IPS-15b (cell line): ENCODE measurements around the gene RCE1.
"Not testable (repeated sequence)": the region's sequence is repeated elsewhere in the genome, so short reads cannot be mapped to it uniquely, and the experiment has no call there.

Source experiments
- H3K27me3 ChIP-seq: one replicate; pipeline ENCODE4 v1.6.1; 2013; ENCODE audit warnings: low read length; ENCODE audit not compliant: control insufficient read depth, insufficient read depth
- H3K36me3 ChIP-seq: one replicate; pipeline ENCODE4 v1.6.1; 2013; ENCODE audit warnings: low read length; ENCODE audit not compliant: control insufficient read depth, insufficient read depth
- H3K4me1 ChIP-seq: one replicate; pipeline ENCODE4 v1.6.1; 2013; ENCODE audit warnings: mild to moderate bottlenecking, low read length; ENCODE audit not compliant: control insufficient read depth, insufficient read depth
- H3K4me3 ChIP-seq: one replicate; pipeline ENCODE4 v1.5.1; 2013; ENCODE audit warnings: low read depth, low read length
- H3K9ac ChIP-seq: one replicate; pipeline ENCODE4 v1.6.1; 2013; ENCODE audit warnings: low read depth, mild to moderate bottlenecking, low read length
- H3K9me3 ChIP-seq: one replicate; pipeline ENCODE4 v1.6.1; 2013; ENCODE audit warnings: mild to moderate bottlenecking, low read length; ENCODE audit not compliant: control insufficient read depth, insufficient read depth

RCE1 gene

GRCh38 chr11:66842896-66843775, at the start of gene RCE1:
Gene RCE1, plus strand, starts transcription at chr11:66843441. Its CDS starts 15 bp downstream, at chr11:66843456.
- Histone ChIP-seq H3K9ac (peak within 1 kb of the TSS; percentile 95), H3K9me3 (no peaks in the 10 kb centered on the region), H3K4me3 (peak within 1 kb of the TSS; percentile 93), H3K27me3 (no peaks in the 10 kb centered on the region), H3K36me3 (peaks cover 22% of the 10 kb centered on the region), H3K4me1 (peaks cover 8% of the 10 kb centered on the region)

- H3K36me3 ChIP-seq, H3K4me1 ChIP-seq, H3K9me3 ChIP-seq, H3K4me3 ChIP-seq, H3K9ac ChIP-seq, H3K27me3 ChIP-seq: not testable (repeated sequence)
Observed at GRCh38 chr11:66799815-66800214, 43.4 kb upstream of the RCE1 start.

DNA sequence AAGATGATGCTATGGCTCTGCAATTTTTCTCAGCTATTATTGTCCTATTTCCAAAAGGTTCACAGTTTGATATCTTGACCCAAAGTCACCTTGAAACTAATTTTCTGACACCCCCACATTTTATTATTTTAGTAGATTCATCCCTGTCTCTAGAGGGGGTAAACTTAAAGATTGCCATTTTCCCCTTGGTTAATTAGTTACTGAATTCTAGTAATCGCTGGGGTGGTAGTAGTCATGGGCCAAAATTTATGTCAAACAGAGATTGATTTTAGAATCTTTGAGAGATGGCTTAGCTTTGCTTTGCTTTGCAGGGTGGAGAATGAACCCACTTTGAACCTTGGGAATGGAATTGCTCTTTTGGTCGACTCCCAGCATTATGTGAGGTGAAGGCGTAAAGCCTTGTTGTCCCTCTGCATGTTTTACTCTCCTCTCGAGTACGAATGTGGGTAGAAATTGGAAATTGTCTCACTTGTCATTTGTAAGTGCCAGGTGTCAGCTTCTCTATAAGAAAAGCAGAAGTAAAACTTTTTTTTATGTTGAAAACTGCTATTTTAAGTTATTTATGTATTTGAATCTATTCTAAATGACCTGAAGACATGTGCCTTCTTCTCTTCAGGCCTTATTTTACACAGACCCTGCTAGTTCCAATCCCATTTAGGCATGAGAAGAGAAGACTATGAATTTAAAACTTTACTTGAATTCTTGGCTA, 42.4 kb upstream of the RCE1 start:
- H3K27me3 ChIP-seq = no peaks in the 10 kb centered on the region
- no peak overlapping the region for H3K4me3 ChIP-seq
- H3K4me1 ChIP-seq = no peaks in the 10 kb centered on the region
- H3K9me3 ChIP-seq = no peaks in the 10 kb centered on the region
- H3K36me3 ChIP-seq = no peaks in the 10 kb centered on the region
- no peak overlapping the region for H3K9ac ChIP-seq

GRCh38 chr11:66809592-66809991, 33.6 kb upstream of the RCE1 start:
- no peak overlapping the region for H3K4me3 ChIP-seq
- no peak overlapping the region for H3K9ac ChIP-seq
- H3K4me1 ChIP-seq = peaks cover 18% of the 10 kb centered on the region
- H3K9me3 ChIP-seq = no peaks in the 10 kb centered on the region
- no peaks in the 10 kb centered on the region for H3K27me3 ChIP-seq
- H3K36me3 ChIP-seq = no peaks in the 10 kb centered on the region

GRCh38 chr11:66810576-66811185, 32.6 kb upstream of the RCE1 start:
- H3K4me3 ChIP-seq = no peak overlapping the region
- peaks cover 18% of the 10 kb centered on the region for H3K4me1 ChIP-seq
- H3K9ac ChIP-seq = no peak overlapping the region
- H3K36me3 ChIP-seq = no peaks in the 10 kb centered on the region
- H3K27me3 ChIP-seq = no peaks in the 10 kb centered on the region
- H3K9me3 ChIP-seq = no peaks in the 10 kb centered on the region

DNA sequence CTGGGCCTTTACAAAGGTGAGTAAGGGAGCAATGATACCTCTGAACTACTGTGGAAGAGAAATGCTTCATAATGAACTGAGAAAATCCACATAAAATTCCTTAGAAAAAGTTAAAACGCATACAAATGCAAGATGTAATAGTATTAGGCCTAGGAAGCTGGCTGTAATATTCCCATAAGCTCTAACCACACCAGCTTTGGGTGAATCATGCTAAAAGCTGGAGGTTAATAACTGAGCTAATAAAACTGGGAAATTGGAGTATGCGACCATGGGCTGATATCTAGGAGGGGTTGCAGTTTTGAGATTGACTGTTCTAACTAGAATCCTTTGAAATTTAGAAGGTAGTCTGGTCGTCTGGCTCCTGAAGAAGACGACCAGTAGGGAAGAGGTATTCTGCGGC, 28.6 kb upstream of the RCE1 start:
- no peaks in the 10 kb centered on the region for H3K9me3 ChIP-seq
- no peaks in the 10 kb centered on the region for H3K27me3 ChIP-seq
- H3K36me3 ChIP-seq = no peaks in the 10 kb centered on the region
- H3K4me3 ChIP-seq = no peak overlapping the region
- H3K4me1 ChIP-seq = peaks cover 18% of the 10 kb centered on the region
- no peak overlapping the region for H3K9ac ChIP-seq

- H3K9me3 ChIP-seq = no peaks in the 10 kb centered on the region
- no peak overlapping the region for H3K4me3 ChIP-seq
- H3K36me3 ChIP-seq = no peaks in the 10 kb centered on the region
- H3K9ac ChIP-seq = no peak overlapping the region
- H3K27me3 ChIP-seq = no peaks in the 10 kb centered on the region
- H3K4me1 ChIP-seq = peaks cover 14% of the 10 kb centered on the region
Observed at GRCh38 chr11:66815646-66816045, 27.6 kb upstream of the RCE1 start.

DNA sequence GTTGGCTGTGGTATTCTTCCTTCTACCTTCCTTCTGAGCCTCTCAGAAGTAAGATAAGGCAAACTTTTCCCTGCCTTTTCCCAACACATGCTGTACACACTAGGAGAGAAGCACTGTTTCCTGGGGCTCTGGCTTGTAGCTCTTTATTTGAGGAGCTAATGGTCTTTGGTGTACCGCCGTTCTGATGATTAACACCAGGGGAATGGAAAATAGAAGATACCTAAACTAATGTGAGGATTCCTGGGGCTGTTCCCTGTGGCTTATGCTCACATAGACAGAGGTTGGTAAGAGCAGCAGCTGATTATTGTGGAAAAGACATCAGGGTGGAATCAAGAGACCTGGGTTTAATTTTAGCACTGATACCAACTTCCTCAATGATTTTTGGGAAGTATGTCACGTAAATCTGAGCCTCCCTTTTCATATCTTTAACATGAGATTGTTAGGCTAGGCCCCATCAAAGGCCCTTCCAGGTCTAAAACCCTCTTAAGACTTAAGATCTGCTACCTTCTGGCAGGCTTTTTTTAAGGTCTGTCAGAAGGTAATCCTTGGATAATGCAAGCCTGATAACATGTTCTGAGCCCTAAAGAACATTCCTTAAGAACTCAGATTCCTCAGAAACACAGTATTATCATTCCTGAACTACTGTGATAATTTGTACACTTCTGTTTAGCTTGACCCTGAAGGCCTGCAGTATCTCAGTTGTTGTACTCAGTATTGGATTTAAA, 24.8 kb upstream of the RCE1 start:
- H3K4me3 ChIP-seq = no peak overlapping the region
- H3K27me3 ChIP-seq = no peaks in the 10 kb centered on the region
- H3K4me1 ChIP-seq = no peaks in the 10 kb centered on the region
- no peaks in the 10 kb centered on the region for H3K9me3 ChIP-seq
- H3K36me3 ChIP-seq = no peaks in the 10 kb centered on the region
- H3K9ac ChIP-seq = no peak overlapping the region

DNA sequence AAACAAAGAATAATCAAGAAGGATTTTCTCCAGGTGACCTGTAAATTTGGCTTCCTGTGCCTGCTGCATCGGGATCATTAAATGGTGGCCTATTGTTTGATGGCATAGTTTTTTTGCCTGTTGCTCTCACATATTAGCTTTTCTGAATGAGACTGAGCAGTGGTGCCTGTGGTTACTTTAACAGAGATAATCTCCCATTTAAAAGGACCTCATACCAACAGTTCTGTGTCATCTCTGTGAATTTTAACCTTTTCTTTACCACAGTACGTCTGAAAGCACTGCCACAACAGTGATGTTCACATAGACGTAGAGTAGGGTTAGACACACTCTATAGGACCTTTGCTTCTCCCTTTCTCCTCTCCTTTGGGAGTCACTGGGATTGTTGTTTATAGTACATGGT, 22.9 kb upstream of the RCE1 start:
- no peaks in the 10 kb centered on the region for H3K36me3 ChIP-seq
- H3K4me1 ChIP-seq = no peaks in the 10 kb centered on the region
- no peak overlapping the region for H3K9ac ChIP-seq
- no peaks in the 10 kb centered on the region for H3K27me3 ChIP-seq
- no peak overlapping the region for H3K4me3 ChIP-seq
- no peaks in the 10 kb centered on the region for H3K9me3 ChIP-seq

DNA sequence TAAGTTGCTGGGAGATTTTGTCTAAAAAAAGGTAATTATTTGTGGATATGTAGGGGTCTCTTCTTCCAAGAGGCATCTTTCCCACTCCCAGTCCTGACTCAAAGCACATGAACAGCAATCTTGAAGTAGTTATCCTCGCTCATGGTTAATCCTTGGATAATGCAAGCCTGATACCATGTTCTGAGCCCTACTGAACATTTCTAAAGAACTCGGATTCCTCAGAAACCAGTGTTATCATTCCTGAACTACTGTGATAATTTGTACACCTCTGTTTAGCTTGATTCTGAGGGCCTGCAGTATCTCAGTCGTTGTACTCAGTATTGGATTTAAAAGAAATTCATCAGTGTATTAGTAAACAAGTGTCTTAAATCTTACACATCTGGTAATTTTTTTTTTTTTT, 22.3 kb upstream of the RCE1 start:
- no peaks in the 10 kb centered on the region for H3K27me3 ChIP-seq

GRCh38 chr11:66823700-66824099, 19.5 kb upstream of the RCE1 start:
- Histone ChIP-seq H3K4me3 (no peak overlapping the region), H3K9me3 (no peaks in the 10 kb centered on the region), H3K9ac (no peak overlapping the region), H3K4me1 (no peaks in the 10 kb centered on the region), H3K27me3 (no peaks in the 10 kb centered on the region), H3K36me3 (no peaks in the 10 kb centered on the region)

More for the DNA sequence above, 22.3 kb upstream of the RCE1 start:
- Histone ChIP-seq H3K4me3 (no peak overlapping the region), H3K36me3 (no peaks in the 10 kb centered on the region), H3K9me3 (no peaks in the 10 kb centered on the region), H3K4me1 (no peaks in the 10 kb centered on the region), H3K9ac (no peak overlapping the region)
